Activated T-helper 1 cell treated with anti-CD3 and anti-CD28 coated beads, Interleukin-12 subunit alpha, Interleukin-12 subunit beta, Interleukin-2, Interleukin-4 antibody, amounts not matched to agents 30 ng/mL and 10 ng/mL and 1 ng/mL, durations not matched to agents 14 hours and 24 hours and 36 hours (primary cell): ENCODE measurements around the gene FYB1. TPM values are rescaled to one million over a fixed set of nuclear protein-coding genes. Genes with fewer than 3 reads are reported as not detected.

Source experiments
- DNase-seq: peaks from one replicate; pipeline ENCODE4 v3.0.0; 2021; ENCODE audit warnings: low spot score
- H3K27ac Mint-ChIP-seq: one replicate; pipeline ENCODE4 v1.8.0; 2021; ENCODE audit warnings: mild to moderate bottlenecking, mixed read lengths
- H3K27me3 Mint-ChIP-seq: one replicate; pipeline ENCODE4 v1.8.0; 2022; ENCODE audit warnings: mild to moderate bottlenecking, moderate library complexity, mixed read lengths; ENCODE audit not compliant: insufficient read depth
- H3K36me3 Mint-ChIP-seq: one replicate; pipeline ENCODE4 v1.8.0; 2021; ENCODE audit warnings: low read depth, mixed read lengths
- H3K4me1 Mint-ChIP-seq: one replicate; pipeline ENCODE4 v1.8.0; 2021; ENCODE audit warnings: low read depth, mixed read lengths
- H3K4me3 Mint-ChIP-seq: one replicate; pipeline ENCODE4 v1.8.0; 2021; ENCODE audit warnings: mild to moderate bottlenecking, moderate library complexity, mixed read lengths
- H3K9me3 Mint-ChIP-seq: one replicate; pipeline ENCODE4 v1.8.0; 2021; ENCODE audit warnings: mixed read lengths
- intact Hi-C: fragments of 100-400 bp; cut with micrococcal nuclease; formaldehyde crosslinking; loops from one replicate; pipeline ENCODE4 v1.15.1; 2024
- total RNA-seq: library from RNA; stranded (reverse); gene quantifications from 2 replicates; pipeline ENCODE4 v1.2.3, GENCODE V29; 2022

FYB1 gene
- total RNA-seq, 1 donor from 2014 or later = 100 TPM

GRCh38 chr5:39114155-39114554 is 105.2 kb downstream of the FYB1 start:
- H3K27me3 Mint-ChIP-seq = peaks cover 2% of the 10 kb centered on the region
- H3K4me1 Mint-ChIP-seq = peaks cover 5% of the 10 kb centered on the region
- H3K9me3 Mint-ChIP-seq = no peaks in the 10 kb centered on the region
- H3K27ac Mint-ChIP-seq = peak overlapping the region; percentile 9
- H3K4me3 Mint-ChIP-seq = no peak overlapping the region
- DNase-seq = no peak
- peaks cover 55% of the 10 kb centered on the region for H3K36me3 Mint-ChIP-seq
- intact Hi-C loops = no loop called here

- Mint-ChIP-seq H3K36me3 (peaks cover 53% of the 10 kb centered on the region), H3K4me3 (no peak overlapping the region), H3K27me3 (peaks cover 2% of the 10 kb centered on the region), H3K9me3 (no peaks in the 10 kb centered on the region), H3K27ac (no peak overlapping the region), H3K4me1 (peaks cover 5% of the 10 kb centered on the region)
- intact Hi-C loops = no loop called here
- DNase-seq = no peak
Measured at GRCh38 chr5:39113354-39113953, 105.9 kb downstream of the FYB1 start.

- no peak overlapping the region for H3K27ac Mint-ChIP-seq
- DNase-seq = no peak
- intact Hi-C loops = loop anchor here (1.0 kb wide), 1 partner anchor 9 kb away; no protein-coding TSS in a partner anchor
- no peaks in the 10 kb centered on the region for H3K4me1 Mint-ChIP-seq
- H3K36me3 Mint-ChIP-seq = peaks cover 36% of the 10 kb centered on the region
- no peak overlapping the region for H3K4me3 Mint-ChIP-seq
- H3K9me3 Mint-ChIP-seq = no peaks in the 10 kb centered on the region
- no peaks in the 10 kb centered on the region for H3K27me3 Mint-ChIP-seq
Measured at GRCh38 chr5:39109606-39110005, 109.8 kb downstream of the FYB1 start.

GRCh38 chr5:39108987-39109386 is 110.4 kb downstream of the FYB1 start:
- Mint-ChIP-seq H3K4me3 (no peak overlapping the region), H3K27me3 (no peaks in the 10 kb centered on the region), H3K9me3 (no peaks in the 10 kb centered on the region), H3K4me1 (no peaks in the 10 kb centered on the region), H3K27ac (no peak overlapping the region), H3K36me3 (peaks cover 36% of the 10 kb centered on the region)
- DNase-seq = no peak
- intact Hi-C loops = no loop called here

GRCh38 chr5:39107350-39107749 is 112.0 kb downstream of the FYB1 start:
- Mint-ChIP-seq H3K36me3 (peaks cover 41% of the 10 kb centered on the region), H3K9me3 (no peaks in the 10 kb centered on the region), H3K27ac (no peak overlapping the region), H3K4me1 (peaks cover 7% of the 10 kb centered on the region), H3K27me3 (no peaks in the 10 kb centered on the region), H3K4me3 (no peak overlapping the region)
- DNase-seq = no peak
- intact Hi-C loops = no loop called here

- no peaks in the 10 kb centered on the region for H3K27me3 Mint-ChIP-seq
- DNase-seq = no peak
- H3K4me3 Mint-ChIP-seq = no peak overlapping the region
- no peak overlapping the region for H3K27ac Mint-ChIP-seq
- H3K4me1 Mint-ChIP-seq = peaks cover 13% of the 10 kb centered on the region
- no peaks in the 10 kb centered on the region for H3K9me3 Mint-ChIP-seq
- peaks cover 43% of the 10 kb centered on the region for H3K36me3 Mint-ChIP-seq
- intact Hi-C loops = no loop called here
Measured at GRCh38 chr5:39106322-39106721, 113.0 kb downstream of the FYB1 start.

GRCh38 chr5:39104221-39104620 is 115.1 kb downstream of the FYB1 start:
- H3K4me3 Mint-ChIP-seq = no peak overlapping the region
- H3K36me3 Mint-ChIP-seq = peaks cover 40% of the 10 kb centered on the region
- DNase-seq = no peak
- H3K4me1 Mint-ChIP-seq = peaks cover 30% of the 10 kb centered on the region
- intact Hi-C loops = no loop called here
- H3K9me3 Mint-ChIP-seq = no peaks in the 10 kb centered on the region
- H3K27me3 Mint-ChIP-seq = no peaks in the 10 kb centered on the region
- H3K27ac Mint-ChIP-seq = no peak overlapping the region

- no peaks in the 10 kb centered on the region for H3K9me3 Mint-ChIP-seq
- intact Hi-C loops = no loop called here
- H3K4me1 Mint-ChIP-seq = peaks cover 30% of the 10 kb centered on the region
- no peak overlapping the region for H3K4me3 Mint-ChIP-seq
- peak overlapping the region; percentile 26 for H3K27ac Mint-ChIP-seq
- no peaks in the 10 kb centered on the region for H3K27me3 Mint-ChIP-seq
- peaks cover 39% of the 10 kb centered on the region for H3K36me3 Mint-ChIP-seq
- DNase-seq = no peak
Measured at GRCh38 chr5:39102684-39103155, 116.6 kb downstream of the FYB1 start.

- H3K36me3 Mint-ChIP-seq = peaks cover 32% of the 10 kb centered on the region
- H3K4me3 Mint-ChIP-seq = no peak overlapping the region
- peaks cover 30% of the 10 kb centered on the region for H3K4me1 Mint-ChIP-seq
- intact Hi-C loops = no loop called here
- no peak for DNase-seq
- H3K27me3 Mint-ChIP-seq = no peaks in the 10 kb centered on the region
- H3K27ac Mint-ChIP-seq = no peak overlapping the region
- H3K9me3 Mint-ChIP-seq = no peaks in the 10 kb centered on the region
Measured at GRCh38 chr5:39100851-39101396, 118.4 kb downstream of the FYB1 start.

GRCh38 chr5:39100301-39100850 is 119.0 kb downstream of the FYB1 start:
- intact Hi-C loops = no loop called here
- Mint-ChIP-seq H3K9me3 (no peaks in the 10 kb centered on the region), H3K27me3 (no peaks in the 10 kb centered on the region), H3K27ac (no peak overlapping the region), H3K4me1 (peaks cover 35% of the 10 kb centered on the region), H3K36me3 (peaks cover 32% of the 10 kb centered on the region), H3K4me3 (no peak overlapping the region)
- no peak for DNase-seq

- peaks cover 30% of the 10 kb centered on the region for H3K36me3 Mint-ChIP-seq
- intact Hi-C loops = no loop called here
Measured at GRCh38 chr5:39099831-39100230, 119.5 kb downstream of the FYB1 start.

GRCh38 chr5:39093352-39093751 is 126.0 kb downstream of the FYB1 start:
- H3K9me3 Mint-ChIP-seq = no peaks in the 10 kb centered on the region
- DNase-seq = no peak
- H3K4me3 Mint-ChIP-seq = no peak overlapping the region
- H3K36me3 Mint-ChIP-seq = no peaks in the 10 kb centered on the region
- no peak overlapping the region for H3K27ac Mint-ChIP-seq
- peaks cover 10% of the 10 kb centered on the region for H3K4me1 Mint-ChIP-seq
- intact Hi-C loops = no loop called here
- H3K27me3 Mint-ChIP-seq = peaks cover 23% of the 10 kb centered on the region

More at GRCh38 chr5:39099831-39100230, 119.5 kb downstream of the FYB1 start:
- no peaks in the 10 kb centered on the region for H3K27me3 Mint-ChIP-seq
- no peak for DNase-seq
- no peak overlapping the region for H3K4me3 Mint-ChIP-seq
- peaks cover 35% of the 10 kb centered on the region for H3K4me1 Mint-ChIP-seq
- H3K27ac Mint-ChIP-seq = no peak overlapping the region
- H3K9me3 Mint-ChIP-seq = no peaks in the 10 kb centered on the region

- H3K9me3 Mint-ChIP-seq = no peaks in the 10 kb centered on the region
- intact Hi-C loops = no loop called here
- H3K36me3 Mint-ChIP-seq = no peaks in the 10 kb centered on the region
- no peak overlapping the region for H3K4me3 Mint-ChIP-seq
- H3K27me3 Mint-ChIP-seq = peaks cover 27% of the 10 kb centered on the region
- DNase-seq = no peak
- peaks cover 10% of the 10 kb centered on the region for H3K4me1 Mint-ChIP-seq
- no peak overlapping the region for H3K27ac Mint-ChIP-seq
Measured at GRCh38 chr5:39092581-39093351, 126.6 kb downstream of the FYB1 start.
